ENCODE results near the gene MTFR1L. TPM values are rescaled to one million over a fixed set of nuclear protein-coding genes. Genes with fewer than 3 reads are reported as not detected.

The MTFR1L gene
- total RNA-seq, 2 experiments from 2014 or later, result 35.3 to 43.4 TPM

GRCh38 chr1:25832336-25833037 is 12.7 kb downstream of the MTFR1L start:
- intact Hi-C loops (cut with micrococcal nuclease; ENCODE audit: unreplicated experiment), result no loop called here
- CTCF ChIA-PET (ENCODE audit: unreplicated experiment), result interaction anchor here (0.5 kb wide), 1 partner anchor 165 kb away, joined by 3 read pairs; no protein-coding TSS in a partner anchor
- Histone ChIP-seq H3K4me3 (ENCODE audit: low read depth, low read length, poor library complexity, severe bottlenecking) (no peak overlapping the region), H3K36me3 (ENCODE audit: insufficient read depth, low read length) (peaks cover 97% of the 10 kb centered on the region), H4K20me1 (ENCODE audit: insufficient read depth, low read length) (no peaks in the 10 kb centered on the region), H3K9me3 (ENCODE audit: low read length) (no peaks in the 10 kb centered on the region), H3K27ac (ENCODE audit: low read depth, low read length, poor library complexity, severe bottlenecking) (no peak overlapping the region), H2AFZ (ENCODE audit: low read length) (no peak overlapping the region), H3K4me2 (ENCODE audit: low read length) (no peak overlapping the region), H3K9me2 (ENCODE audit: insufficient read depth, low read length) (no peaks in the 10 kb centered on the region), H3K4me1 (ENCODE audit: insufficient read depth, low read length, poor library complexity, severe bottlenecking) (no peaks in the 10 kb centered on the region), H3K79me2 (ENCODE audit: insufficient read depth, low read depth, low read length) (no peaks in the 10 kb centered on the region; the same call in 1 of the 2 replicates)
- BruUV-seq (replicated peaks), result TSS peak; percentile 70
- TF ChIP-seq EZH2phosphoT487 (IDR thresholded peaks at IDR 0.05; ENCODE audit: borderline replicate concordance, low read depth, low read length), result no peak
- no peak for TF ChIP-seq CTCF (conservative IDR thresholded peaks at IDR 0.05; ENCODE audit: low read length)
- POLR2A ChIA-PET, result no interaction called here
- no peak for DNase-seq (ENCODE audit: low spot score)

GRCh38 chr1:25833158-25833557 is 13.4 kb downstream of the MTFR1L start:
- H3K36me3 ChIP-seq (ENCODE audit: insufficient read depth, low read length), result peaks cover 91% of the 10 kb centered on the region
- H4K20me1 ChIP-seq (ENCODE audit: insufficient read depth, low read length), result no peaks in the 10 kb centered on the region
- intact Hi-C loops (cut with micrococcal nuclease; ENCODE audit: unreplicated experiment), result no loop called here
- no peak for DNase-seq (ENCODE audit: low spot score)
- BruUV-seq (replicated peaks), result no TSS peak
- no peaks in the 10 kb centered on the region for H3K9me2 ChIP-seq (ENCODE audit: insufficient read depth, low read length)
- TF ChIP-seq CTCF (conservative IDR thresholded peaks at IDR 0.05; ENCODE audit: low read length), result no peak
- no peak for TF ChIP-seq EZH2phosphoT487 (IDR thresholded peaks at IDR 0.05; ENCODE audit: borderline replicate concordance, low read depth, low read length)
- no peaks in the 10 kb centered on the region for H3K4me1 ChIP-seq (ENCODE audit: insufficient read depth, low read length, poor library complexity, severe bottlenecking)
- no peak overlapping the region for H2AFZ ChIP-seq (ENCODE audit: low read length)
- POLR2A ChIA-PET, result interaction anchor here (1.4 kb wide), 1 partner anchor 12 kb away, joined by 5 read pairs; no protein-coding TSS in a partner anchor
- H3K4me3 ChIP-seq (ENCODE audit: low read depth, low read length, poor library complexity, severe bottlenecking), result no peak overlapping the region
- no peak overlapping the region for H3K4me2 ChIP-seq (ENCODE audit: low read length)
- no peaks in the 10 kb centered on the region; the same call in 1 of the 2 replicates for H3K79me2 ChIP-seq (ENCODE audit: insufficient read depth, low read depth, low read length)
- no peak overlapping the region for H3K27ac ChIP-seq (ENCODE audit: low read depth, low read length, poor library complexity, severe bottlenecking)
- H3K9me3 ChIP-seq (ENCODE audit: low read length), result no peaks in the 10 kb centered on the region
- CTCF ChIA-PET (ENCODE audit: unreplicated experiment), result no interaction called here

GRCh38 chr1:25834894-25835293 is 15.1 kb downstream of the MTFR1L start:
- Histone ChIP-seq H3K27ac (ENCODE audit: low read depth, low read length, poor library complexity, severe bottlenecking) (no peak overlapping the region), H3K9me2 (ENCODE audit: insufficient read depth, low read length) (no peaks in the 10 kb centered on the region), H3K9me3 (ENCODE audit: low read length) (no peaks in the 10 kb centered on the region), H2AFZ (ENCODE audit: low read length) (no peak overlapping the region), H3K4me2 (ENCODE audit: low read length) (no peak overlapping the region), H3K36me3 (ENCODE audit: insufficient read depth, low read length) (peaks cover 80% of the 10 kb centered on the region), H4K20me1 (ENCODE audit: insufficient read depth, low read length) (no peaks in the 10 kb centered on the region), H3K79me2 (ENCODE audit: insufficient read depth, low read depth, low read length) (no peaks in the 10 kb centered on the region; the same call in 1 of the 2 replicates), H3K4me1 (ENCODE audit: insufficient read depth, low read length, poor library complexity, severe bottlenecking) (no peaks in the 10 kb centered on the region), H3K4me3 (ENCODE audit: low read depth, low read length, poor library complexity, severe bottlenecking) (no peak overlapping the region)
- POLR2A ChIA-PET, result interaction anchor here (1.4 kb wide), 1 partner anchor 10 kb away, joined by 5 read pairs; no protein-coding TSS in a partner anchor
- intact Hi-C loops (cut with micrococcal nuclease; ENCODE audit: unreplicated experiment), result no loop called here
- BruUV-seq (replicated peaks), result no TSS peak
- CTCF ChIA-PET (ENCODE audit: unreplicated experiment), result no interaction called here
- no peak for TF ChIP-seq CTCF (conservative IDR thresholded peaks at IDR 0.05; ENCODE audit: low read length)
- TF ChIP-seq EZH2phosphoT487 (IDR thresholded peaks at IDR 0.05; ENCODE audit: borderline replicate concordance, low read depth, low read length), result no peak
- DNase-seq (ENCODE audit: low spot score), result no peak

All from OCI-LY7 (cell line).